Gastrocnemius medialis (tissue), 4 donors: Measurements from ENCODE around the gene KLK5. TPM values are rescaled to one million over a fixed set of nuclear protein-coding genes. Genes with fewer than 3 reads are reported as not detected.
"Not testable (repeated sequence)": the region's sequence is repeated elsewhere in the genome, so short reads cannot be mapped to it uniquely, and the experiment has no call there.

Experiments
- ATAC-seq, 2 donors: fragments of 150-250 bp; one replicate each; pipeline ENCODE4 v1.9.1; 2016
- DNase-seq, 2 donors: peaks; one replicate each; pipeline ENCODE4 v3.0.0-alpha.2; 2019
- H3K27ac ChIP-seq, 4 donors: fragments of 200-600 bp; sonication (generic); 1 replicate in 1 of 4; 2 replicates in 3 of 4; pipeline ENCODE4 v1.5.1; 2016 to 2018; ENCODE audit warnings: mild to moderate bottlenecking in 2 of 4, moderate library complexity in 1 of 4
- H3K27me3 ChIP-seq, 3 donors: fragments of 200-600 bp; sonication (generic) in 2 of 3; 1 replicate in 1 of 3; 2 replicates in 2 of 3; pipeline versions ENCODE4 v1.5.1 to v1.6.0; 2016 to 2019; ENCODE audit warnings: mild to moderate bottlenecking in 1 of 3, moderate library complexity in 1 of 3
- H3K36me3 ChIP-seq, 2 donors: fragments of 200-600 bp; sonication (generic) in 1 of 2; one replicate each; pipeline ENCODE4 v1.5.1; 2017 to 2018
- H3K4me1 ChIP-seq, 2 donors: fragments of 200-600 bp; sonication (generic) in 1 of 2; one replicate each; pipeline ENCODE4 v1.5.1; 2016 to 2017; ENCODE audit warnings: mild to moderate bottlenecking in 2 of 2
- H3K4me3 ChIP-seq, 4 donors: fragments of 200-600 bp; sonication (generic) in 3 of 4; 1 replicate in 1 of 4; 2 replicates in 3 of 4; pipeline ENCODE4 v1.5.1; 2016 to 2019; ENCODE audit warnings: mild to moderate bottlenecking in 2 of 4
- H3K9me3 ChIP-seq, 3 donors: fragments of 200-600 bp; sonication (generic) in 2 of 3; 1 replicate in 1 of 3; 2 replicates in 2 of 3; pipeline ENCODE4 v1.5.1; 2016 to 2019
- POLR2A ChIP-seq, 2 donors: fragments of 450-650 bp; IDR thresholded peaks; one replicate each; pipeline ENCODE4 v1.6.1; 2017; ENCODE audit warnings: antibody characterized with exemption in 2 of 2, mild to moderate bottlenecking in 2 of 2, moderate library complexity in 2 of 2
- in situ Hi-C, 4 donors: fragments of 200-750 bp; cut with MboI; loops; one replicate each; pipeline versions ENCODE4 v1.15.0 to v1.8.0; 2017; ENCODE audit warnings: low sequenced_read_pairs in 4 of 4
- intact Hi-C: fragments of 100-400 bp; cut with DNase I; formaldehyde crosslinking; loops from one replicate; pipeline ENCODE4 v1.15.1; 2023; ENCODE audit warnings: low total_unique reads
- total RNA-seq, 4 donors: library from RNA; depleted of rRNA; stranded (reverse); fragments of >200 nt; gene quantifications; one replicate each; pipeline versions ENCODE4 v1.1.0 to v1.2.3, GENCODE V29; 2016
- TF ChIP-seq, protein P1 (sequence below), 5 experiments: fragments of 450-650 bp in 3 of 5; fragments of 200-600 bp in 2 of 5; sonication (generic) in 2 of 5; IDR thresholded peaks in 4 of 5; conservative IDR thresholded peaks in 1 of 5; 1 replicate in 4 of 5; 2 replicates in 1 of 5; pipeline ENCODE4 v1.5.1; 2016 to 2019; ENCODE audit warnings: antibody characterized with exemption in 5 of 5, mild to moderate bottlenecking in 3 of 5, moderate library complexity in 3 of 5

Gene KLK5
- total RNA-seq, 4 donors from 2014 or later = not detected

DNA sequence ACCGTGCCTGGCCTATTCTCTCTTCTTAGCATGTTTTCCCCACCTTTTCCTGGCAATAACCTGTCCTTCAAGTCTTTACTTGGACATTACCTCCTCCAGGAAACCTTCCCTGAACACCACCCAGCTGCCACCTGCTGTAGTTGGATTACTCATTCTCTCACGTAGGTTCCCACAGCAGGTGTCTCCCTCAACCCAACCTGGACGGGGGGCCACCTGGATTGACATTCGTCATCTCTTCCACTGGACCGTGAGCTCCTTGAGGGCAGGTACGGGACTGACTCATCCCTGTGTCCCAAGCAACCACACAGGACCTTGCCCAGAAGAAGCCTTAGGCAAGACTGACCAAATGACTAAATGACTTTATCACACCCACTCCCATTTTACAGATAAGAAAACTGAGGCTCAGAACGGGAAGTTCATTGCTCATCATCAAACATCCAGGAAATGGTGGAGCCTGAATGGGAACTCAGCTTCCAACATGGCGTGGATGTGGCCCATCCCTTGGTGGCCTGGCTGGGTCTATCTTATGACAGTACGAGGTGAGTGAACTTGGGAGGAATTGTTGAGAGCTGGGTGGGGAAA lies 20.0 kb upstream of the KLK5 start:
- peaks cover 0 to 3% (median 0%) of the 10 kb centered on the region in 3 donors for H3K27me3 ChIP-seq
- TF ChIP-seq POLR2A (IDR thresholded peaks at IDR 0.05) = no peak
- TF ChIP-seq, protein P1, sequence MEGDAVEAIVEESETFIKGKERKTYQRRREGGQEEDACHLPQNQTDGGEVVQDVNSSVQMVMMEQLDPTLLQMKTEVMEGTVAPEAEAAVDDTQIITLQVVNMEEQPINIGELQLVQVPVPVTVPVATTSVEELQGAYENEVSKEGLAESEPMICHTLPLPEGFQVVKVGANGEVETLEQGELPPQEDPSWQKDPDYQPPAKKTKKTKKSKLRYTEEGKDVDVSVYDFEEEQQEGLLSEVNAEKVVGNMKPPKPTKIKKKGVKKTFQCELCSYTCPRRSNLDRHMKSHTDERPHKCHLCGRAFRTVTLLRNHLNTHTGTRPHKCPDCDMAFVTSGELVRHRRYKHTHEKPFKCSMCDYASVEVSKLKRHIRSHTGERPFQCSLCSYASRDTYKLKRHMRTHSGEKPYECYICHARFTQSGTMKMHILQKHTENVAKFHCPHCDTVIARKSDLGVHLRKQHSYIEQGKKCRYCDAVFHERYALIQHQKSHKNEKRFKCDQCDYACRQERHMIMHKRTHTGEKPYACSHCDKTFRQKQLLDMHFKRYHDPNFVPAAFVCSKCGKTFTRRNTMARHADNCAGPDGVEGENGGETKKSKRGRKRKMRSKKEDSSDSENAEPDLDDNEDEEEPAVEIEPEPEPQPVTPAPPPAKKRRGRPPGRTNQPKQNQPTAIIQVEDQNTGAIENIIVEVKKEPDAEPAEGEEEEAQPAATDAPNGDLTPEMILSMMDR (IDR thresholded peaks at IDR 0.05 in 4 of 5, conservative IDR thresholded peaks at IDR 0.05 in 1 of 5) = no peak
- no peak for DNase-seq
- H3K4me1 ChIP-seq = no peaks in the 10 kb centered on the region
- intact Hi-C loops (no loop called here), in situ Hi-C loops (no loop called here)
- H3K36me3 ChIP-seq = no peaks in the 10 kb centered on the region
- H3K9me3 ChIP-seq = no peaks in the 10 kb centered on the region
- H3K27ac ChIP-seq = no peak overlapping the region
- H3K4me3 ChIP-seq = no peak overlapping the region
- no peak for ATAC-seq

DNA sequence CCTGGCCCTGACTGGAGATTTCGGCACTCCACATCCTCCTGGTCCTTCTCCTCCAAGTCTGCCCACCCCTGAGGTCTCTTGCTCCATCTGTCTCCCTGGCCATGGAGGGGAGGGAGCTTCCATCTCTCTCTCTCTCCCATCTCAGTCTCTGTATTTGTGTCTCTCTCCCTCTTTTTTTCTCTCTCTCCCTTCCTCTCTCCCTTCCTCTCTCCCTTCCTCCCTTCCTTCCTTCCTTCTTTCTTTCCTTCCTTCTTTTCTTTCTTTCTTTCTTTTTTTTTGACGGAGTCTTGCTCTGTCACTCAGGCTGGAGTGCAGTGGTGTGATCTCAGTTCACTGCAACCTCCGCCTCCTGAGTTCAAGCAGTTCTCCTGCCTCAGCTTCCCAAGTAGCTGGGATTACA lies 17.0 kb upstream of the KLK5 start:
- DNase-seq, H3K36me3 ChIP-seq, ATAC-seq, H3K4me1 ChIP-seq, intact Hi-C loops, H3K4me3 ChIP-seq, H3K27ac ChIP-seq, in situ Hi-C loops, H3K9me3 ChIP-seq, H3K27me3 ChIP-seq: not testable (repeated sequence)

- Histone ChIP-seq H3K9me3 (no peaks in the 10 kb centered on the region), H3K36me3 (no peaks in the 10 kb centered on the region), H3K4me3 (no peak within 1 kb of the TSS), H3K4me1 (no peaks in the 10 kb centered on the region), H3K27me3 (peaks cover 0 to 3% (median 0%) of the 10 kb centered on the region in 3 donors), H3K27ac (no peak within 1 kb of the TSS)
- intact Hi-C loops (no loop called here), in situ Hi-C loops (no loop called here)
- DNase-seq = no peak
- no peak for ATAC-seq
- TF ChIP-seq POLR2A (IDR thresholded peaks at IDR 0.05) = no peak
- TF ChIP-seq, protein P1 (IDR thresholded peaks at IDR 0.05 in 4 of 5, conservative IDR thresholded peaks at IDR 0.05 in 1 of 5) = no peak
Measured at GRCh38 chr19:50969413-50969760, 16.5 kb upstream of the KLK5 start, which contains the start of gene KLK6. Gene KLK6, minus strand, starts transcription at chr19:50969591. Its CDS starts 1,487 bp downstream, at chr19:50968104.

DNA sequence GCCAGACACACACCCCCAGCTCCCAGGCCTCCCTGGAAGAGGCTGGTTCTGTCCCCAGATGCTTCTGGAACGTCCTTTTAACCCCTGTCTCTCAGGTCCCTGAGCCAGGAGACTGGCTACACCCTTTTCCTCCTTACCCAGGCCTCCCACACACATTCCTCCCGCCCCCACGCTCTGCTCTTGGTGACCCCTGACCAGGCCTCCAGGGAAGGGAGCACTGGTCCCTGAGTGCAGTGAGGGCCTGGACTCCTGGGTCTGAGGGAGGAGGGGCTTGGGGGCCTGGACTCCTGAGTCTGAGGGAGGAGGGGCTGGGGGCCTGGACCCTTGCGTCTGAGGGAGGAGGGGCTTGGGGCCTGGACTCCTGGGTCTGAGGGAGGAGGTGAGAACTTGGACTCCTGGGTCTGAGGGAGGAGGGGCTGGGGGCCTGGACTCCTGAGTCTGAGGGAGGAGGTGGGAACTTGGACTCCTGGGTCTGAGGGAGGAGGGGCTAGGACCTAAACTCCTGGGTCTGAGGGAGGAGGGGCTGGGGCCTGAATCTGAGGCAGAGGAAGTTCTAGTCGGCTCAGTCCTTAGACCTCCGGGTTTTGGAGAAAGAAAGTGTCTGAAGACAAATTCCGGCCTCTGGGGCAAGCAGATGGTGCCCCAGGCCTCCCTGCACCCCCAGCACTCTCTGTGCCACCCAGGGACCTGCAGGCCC lies 16.0 kb upstream of the KLK5 start:
- H3K4me1 ChIP-seq = no peaks in the 10 kb centered on the region
- in situ Hi-C loops (no loop called here), intact Hi-C loops (no loop called here)
- TF ChIP-seq, protein P1 (IDR thresholded peaks at IDR 0.05 in 4 of 5, conservative IDR thresholded peaks at IDR 0.05 in 1 of 5) = no peak
- TF ChIP-seq POLR2A (IDR thresholded peaks at IDR 0.05) = no peak
- no peak overlapping the region for H3K4me3 ChIP-seq
- DNase-seq (no peak), ATAC-seq (no peak)
- H3K27me3 ChIP-seq = peaks cover 0 to 3% (median 0%) of the 10 kb centered on the region in 3 donors
- no peaks in the 10 kb centered on the region for H3K9me3 ChIP-seq
- no peak overlapping the region for H3K27ac ChIP-seq
- no peaks in the 10 kb centered on the region for H3K36me3 ChIP-seq

DNA sequence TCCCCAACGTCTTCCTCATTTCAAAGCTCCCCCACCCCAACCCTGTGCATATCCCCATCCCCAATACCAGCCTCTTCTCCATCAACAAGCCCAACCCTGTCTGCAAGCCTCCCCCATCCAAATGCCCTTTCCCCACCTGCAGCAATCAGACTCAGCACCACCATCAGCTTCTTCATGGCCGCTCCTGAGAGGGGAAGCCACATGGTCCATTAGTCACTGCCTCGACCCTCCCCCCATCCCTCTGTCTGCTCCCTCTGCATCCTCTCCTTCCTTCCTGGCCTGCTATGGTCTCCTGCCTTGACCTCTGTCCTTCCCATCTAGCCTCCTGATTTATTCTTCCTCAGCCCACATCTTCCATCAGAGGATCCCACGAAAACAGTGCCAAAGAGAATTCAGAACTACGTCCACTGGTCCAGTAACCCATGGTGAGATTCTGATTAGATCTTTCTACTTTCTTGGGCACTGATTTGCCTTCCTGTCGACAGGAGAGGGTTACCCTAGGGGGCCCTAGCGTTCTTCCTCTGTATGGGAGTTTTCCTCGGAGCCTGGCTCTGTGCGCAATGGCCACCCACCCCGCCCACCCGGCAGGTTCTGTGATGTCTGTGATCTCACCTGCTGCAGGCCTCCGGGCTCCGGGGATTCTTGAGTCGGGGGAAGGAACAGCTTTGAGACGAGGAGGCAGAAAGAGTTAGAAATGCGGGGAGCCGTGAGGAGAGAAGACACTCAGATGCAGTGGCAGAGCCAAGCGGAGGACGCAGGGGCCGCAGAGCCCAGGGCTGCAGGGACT lies 15.3 kb upstream of the KLK5 start:
- TF ChIP-seq, protein P1 (IDR thresholded peaks at IDR 0.05 in 4 of 5, conservative IDR thresholded peaks at IDR 0.05 in 1 of 5) = no peak
- TF ChIP-seq POLR2A (IDR thresholded peaks at IDR 0.05) = no peak
- H3K27me3 ChIP-seq = peaks cover 0 to 3% (median 0%) of the 10 kb centered on the region in 3 donors
- DNase-seq (no peak), ATAC-seq (no peak)
- no peaks in the 10 kb centered on the region for H3K36me3 ChIP-seq
- no peak overlapping the region for H3K27ac ChIP-seq
- intact Hi-C loops (no loop called here), in situ Hi-C loops (no loop called here)
- no peaks in the 10 kb centered on the region for H3K4me1 ChIP-seq
- no peak overlapping the region for H3K4me3 ChIP-seq
- no peaks in the 10 kb centered on the region for H3K9me3 ChIP-seq
